Stimulated activated CD8-positive, alpha-beta memory T cell treated with anti-CD3 and anti-CD28 coated beads, Interleukin-15, amount 100 ng/mL, for 48 hours (primary cell): Measurements from ENCODE around the gene SPATA9.
"Not testable (repeated sequence)": the region's sequence is repeated elsewhere in the genome, so short reads cannot be mapped to it uniquely, and the experiment has no call there.

Experiments
- DNase-seq, 2 donors: peaks; one replicate each; pipeline ENCODE4 v3.0.0-alpha.2; 2020; ENCODE audit warnings: low read depth in 2 of 2

The SPATA9 gene

GRCh38 chr5:95646226-95646568 is 36.6 kb downstream of the SPATA9 start:
- not testable (repeated sequence) for DNase-seq

DNA sequence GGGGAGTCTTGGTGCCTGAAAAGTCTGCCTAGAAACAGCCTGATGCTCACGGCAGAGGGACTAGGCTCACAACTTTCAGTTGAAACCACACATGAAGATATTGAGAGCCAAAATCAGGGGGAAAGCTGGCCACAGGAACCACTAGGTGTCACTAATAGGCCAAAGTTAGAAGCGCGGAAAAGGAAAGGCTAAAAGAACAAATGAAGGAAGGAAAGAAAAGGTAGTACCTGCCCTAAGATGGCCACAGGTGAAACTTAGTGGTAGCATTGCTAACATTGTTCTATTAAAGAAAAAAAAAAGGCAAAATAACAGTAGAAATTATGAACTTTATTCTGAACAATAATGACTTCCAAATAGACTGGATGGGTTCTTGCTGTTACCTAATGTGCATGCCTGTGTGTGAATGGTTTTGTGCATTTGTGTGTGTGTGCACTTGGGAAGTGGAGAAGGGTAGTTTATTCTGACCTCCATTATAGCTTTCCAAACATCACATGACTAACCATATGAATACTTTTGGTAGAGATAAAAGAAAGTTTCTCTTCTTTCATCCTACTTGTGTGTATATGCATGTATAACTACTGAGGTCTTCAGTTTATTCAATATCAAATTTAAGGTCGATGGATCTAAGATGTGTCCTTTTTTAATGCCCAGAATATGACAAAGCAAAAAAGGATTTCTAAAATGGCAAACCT is 38.3 kb downstream of the SPATA9 start:
- peak in 1 of 2 donors; percentile 6 for DNase-seq

- DNase-seq, result no peak
Observed at GRCh38 chr5:95643152-95643551, 39.6 kb downstream of the SPATA9 start.

DNA sequence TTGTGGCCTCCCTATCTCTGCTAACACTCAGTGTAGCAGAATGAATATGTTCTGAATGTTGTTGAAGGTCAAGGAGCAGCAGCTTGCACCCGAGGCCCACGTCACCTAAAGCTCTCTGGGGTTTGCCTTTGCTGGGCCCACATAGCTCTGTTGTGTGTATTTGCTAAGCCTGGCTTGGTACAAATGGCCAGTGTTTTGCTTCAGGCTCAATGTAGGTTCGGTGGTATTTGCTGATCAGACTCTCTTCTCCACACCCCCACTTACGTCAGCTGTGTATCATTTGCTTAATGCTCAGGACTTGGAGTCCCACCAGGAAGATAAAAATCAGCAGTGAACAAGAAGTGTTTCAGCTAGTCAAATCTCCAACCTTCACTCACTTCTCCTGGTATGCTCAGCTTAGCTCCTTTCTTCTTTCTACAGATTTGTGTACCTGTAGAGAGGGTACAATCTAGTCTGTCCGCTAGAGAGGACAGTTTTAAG is 41.0 kb downstream of the SPATA9 start:
- DNase-seq, result no peak

GRCh38 chr5:95638632-95639031 is 44.2 kb downstream of the SPATA9 start:
- DNase-seq, result no peak

GRCh38 chr5:95634081-95634480 is 48.7 kb downstream of the SPATA9 start:
- no peak for DNase-seq

DNA sequence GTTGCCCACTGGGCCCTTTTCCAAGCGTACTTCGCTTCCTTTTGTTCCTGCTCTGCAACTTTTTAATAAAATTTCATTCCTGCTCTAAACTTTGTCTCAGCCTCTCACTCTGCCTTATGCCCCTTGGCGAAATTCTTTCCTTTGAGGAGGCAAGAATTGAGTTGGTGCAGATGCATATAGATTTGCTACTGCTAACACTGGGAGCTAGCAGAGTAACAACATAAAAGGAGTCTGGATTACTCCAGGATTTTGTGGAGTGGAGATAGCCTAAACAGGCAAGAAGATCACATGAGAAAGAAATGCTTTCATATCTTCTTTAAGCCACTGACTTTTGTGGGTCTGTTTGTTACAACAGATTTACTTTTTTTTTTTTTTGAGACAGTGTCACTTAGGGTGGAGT is 49.1 kb downstream of the SPATA9 start:
- DNase-seq, result no peak

GRCh38 chr5:95632942-95633341 is 49.8 kb downstream of the SPATA9 start:
- DNase-seq, result not testable (repeated sequence)

DNA sequence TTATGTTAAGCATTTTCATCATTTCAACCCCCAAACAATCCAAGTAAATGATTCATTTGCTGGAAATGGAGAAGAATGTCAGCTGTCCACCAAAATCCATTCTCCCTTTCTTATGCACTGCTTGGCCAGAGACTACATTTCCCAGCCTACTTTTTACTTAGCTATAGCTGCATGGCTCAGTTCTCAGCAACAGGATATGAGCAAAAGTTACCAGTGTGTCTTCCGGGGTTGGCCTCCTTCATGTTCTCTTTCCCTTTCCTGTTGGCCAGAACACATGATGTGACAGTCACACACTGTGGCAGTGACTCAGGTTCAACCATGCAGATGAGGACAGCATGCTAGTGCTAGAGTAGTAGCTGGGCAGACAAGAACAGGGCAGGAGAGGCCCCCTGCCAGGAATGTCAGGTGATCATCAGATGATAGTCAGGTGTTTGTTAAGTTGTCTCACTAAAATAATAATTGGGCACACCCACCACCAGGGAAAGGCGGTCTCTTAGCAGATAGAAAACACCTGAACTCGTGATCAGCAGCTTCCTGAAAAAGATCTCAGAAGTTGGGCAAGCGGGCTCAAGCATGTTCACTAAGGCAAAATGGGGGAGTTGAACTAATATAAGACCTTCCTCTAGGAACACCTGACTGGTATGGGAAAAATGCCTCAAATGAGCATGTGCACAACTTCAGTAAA is 50.7 kb downstream of the SPATA9 start:
- peak; percentile 56 to 62 for DNase-seq

DNA sequence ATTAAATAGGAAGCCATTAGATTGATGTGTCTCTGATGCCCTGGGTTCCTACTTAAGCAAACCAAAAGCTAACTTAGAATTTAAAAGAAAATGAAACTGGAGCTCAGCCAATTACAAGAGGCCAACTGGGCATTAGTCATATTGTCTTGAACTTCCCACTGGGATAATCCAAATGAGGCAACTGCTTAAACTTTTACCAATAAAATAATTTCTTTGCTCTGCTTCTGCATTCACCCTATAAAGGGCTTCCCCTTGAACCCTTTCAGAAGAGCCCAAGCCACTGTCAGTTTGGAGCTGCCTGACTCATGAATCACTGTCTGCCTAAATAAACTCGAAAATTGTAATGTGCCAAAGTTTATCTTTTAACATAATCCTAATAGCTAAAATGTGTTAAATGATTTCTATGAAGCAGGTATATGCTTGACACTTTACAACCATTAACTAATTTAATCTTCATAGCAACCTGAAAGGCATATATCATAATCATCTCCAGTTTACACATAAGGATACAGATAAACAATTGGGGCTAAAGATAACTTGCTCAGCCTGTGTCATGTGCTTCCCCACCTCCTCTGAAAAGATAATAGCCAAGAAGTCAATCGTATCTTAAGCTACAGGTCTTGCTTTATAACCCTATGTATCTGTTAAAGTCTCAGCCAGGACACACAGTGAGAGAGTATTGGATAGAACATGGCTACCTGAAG is 51.4 kb downstream of the SPATA9 start:
- no peak for DNase-seq

GRCh38 chr5:95630394-95630917 is 52.3 kb downstream of the SPATA9 start:
- DNase-seq, result no peak

GRCh38 chr5:95628933-95629332 is 53.9 kb downstream of the SPATA9 start:
- DNase-seq, result no peak

DNA sequence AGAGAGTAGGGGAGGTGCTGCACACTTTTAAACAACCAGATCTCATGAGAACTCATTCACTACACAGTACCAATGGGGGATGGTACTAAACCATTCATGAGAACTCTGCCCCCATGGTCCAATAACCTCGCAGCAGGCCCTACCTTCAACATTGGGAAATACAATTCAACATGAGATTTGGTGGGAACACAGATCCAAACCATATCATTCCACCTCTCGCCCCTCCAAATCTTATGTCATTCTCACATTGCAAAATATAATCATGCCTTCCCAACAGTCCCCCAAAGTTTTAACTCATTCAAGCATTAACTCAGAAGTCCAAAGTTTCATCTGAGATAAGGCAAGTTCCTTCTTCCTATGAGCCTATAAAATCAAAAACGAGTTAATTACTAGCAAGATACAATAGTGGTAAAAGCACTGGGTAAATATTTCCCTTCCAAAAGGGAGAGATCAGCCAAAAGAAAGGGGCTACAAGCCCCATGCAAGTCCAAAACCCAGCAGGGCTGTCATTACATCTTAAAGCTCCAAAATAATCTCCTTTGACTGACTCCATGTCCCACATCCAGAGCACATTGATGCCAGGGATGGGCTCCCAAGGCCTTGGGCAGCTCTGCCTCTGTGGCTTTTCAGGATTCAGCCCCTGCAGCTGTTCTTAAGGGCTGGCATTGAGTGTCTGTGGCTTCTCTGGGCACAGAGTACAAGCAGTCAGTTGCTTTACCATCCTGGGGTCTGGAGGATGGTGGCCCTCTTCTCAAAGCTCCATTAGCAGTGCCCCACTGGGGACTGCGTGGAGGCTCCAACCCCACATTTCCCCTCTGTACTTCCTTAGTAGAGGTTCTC is 54.6 kb downstream of the SPATA9 start:
- DNase-seq, result no peak

DNA sequence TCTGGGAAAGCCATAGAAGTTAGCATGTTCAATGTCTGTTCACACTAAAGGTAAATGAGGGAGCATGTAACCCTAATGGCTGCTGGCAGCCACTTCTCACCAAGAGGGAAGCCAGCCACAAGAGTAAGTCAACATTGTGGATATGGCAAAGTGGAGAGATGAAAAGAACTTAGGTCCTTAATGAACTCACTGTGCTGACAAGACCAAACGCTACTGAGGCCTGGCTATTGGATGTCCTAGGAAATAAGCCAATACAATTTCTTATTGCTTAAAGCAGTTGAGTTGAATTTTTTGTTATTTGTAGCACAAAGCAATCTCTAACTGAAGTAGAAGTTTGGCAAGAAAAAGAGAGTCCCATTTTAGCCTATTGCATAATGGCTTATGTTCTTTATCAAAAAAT is 56.1 kb downstream of the SPATA9 start:
- DNase-seq, result no peak

DNA sequence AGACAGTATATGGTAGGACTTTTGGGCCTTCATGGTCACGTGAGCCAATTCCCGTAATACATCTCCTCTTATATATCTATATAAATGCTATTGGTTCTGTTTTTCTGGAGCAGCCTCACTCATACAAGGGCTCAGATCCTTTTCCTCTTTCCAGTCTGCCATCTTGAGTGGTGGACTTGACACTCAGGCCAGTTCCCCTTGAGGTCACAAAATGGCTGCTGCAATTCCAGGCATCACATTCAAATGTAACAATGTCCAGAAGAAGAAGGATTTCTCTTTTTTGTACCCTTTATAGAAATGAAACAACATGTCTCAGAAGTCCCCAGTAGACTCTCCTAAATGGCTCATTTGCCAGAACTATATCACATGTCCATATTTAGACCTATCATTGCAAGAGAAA is 58.4 kb downstream of the SPATA9 start:
- no peak for DNase-seq

DNA sequence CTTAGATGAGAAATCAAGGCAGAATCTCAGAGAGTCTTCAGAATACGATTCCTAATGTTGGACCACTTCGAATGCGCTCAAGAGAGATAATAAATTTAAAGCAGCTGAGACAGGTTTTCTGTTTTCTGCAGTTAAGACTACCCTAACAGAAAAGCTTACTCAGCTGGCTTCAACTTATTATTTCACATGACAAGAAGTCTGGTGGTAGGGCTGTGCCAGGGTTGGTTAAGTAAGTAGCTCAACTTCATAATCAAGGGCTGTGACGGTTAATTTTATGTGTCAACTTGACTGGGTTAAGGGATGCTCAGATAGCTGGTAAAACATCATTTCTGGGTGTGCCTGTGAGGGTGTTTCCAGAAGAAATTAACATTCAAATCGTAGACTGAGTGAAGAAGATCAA is 59.1 kb downstream of the SPATA9 start:
- no peak for DNase-seq

- no peak for DNase-seq
Observed at GRCh38 chr5:95621839-95622629, 60.8 kb downstream of the SPATA9 start.

- peak in 1 of 2 donors; percentile 39 for DNase-seq
Observed at GRCh38 chr5:95620870-95621838, 61.6 kb downstream of the SPATA9 start.

GRCh38 chr5:95620030-95620869 is 62.5 kb downstream of the SPATA9 start, which contains the start of gene GPR150:
Gene GPR150 (plus strand): TSS chr5:95620087. CDS start chr5:95620276, 189 bp downstream.
- peak; percentile 55 to 56 for DNase-seq
